ENCODE results near the gene CYB5R4.

- TF ChIP-seq POLR2A (IDR thresholded peaks at IDR 0.05) (no peak), CTCF (IDR thresholded peaks at IDR 0.05) (no peak)
These were observed 125.8 kb downstream of the CYB5R4 start for GRCh38 chr6:83985308-83985713.

Measured in Peyer's patch (tissue), 4 donors.